H9 (cell line): ENCODE results near the gene OLIG2. TPM values are rescaled to one million over a fixed set of nuclear protein-coding genes. Genes with fewer than 3 reads are reported as not detected.

Experiments
- DNase-seq: peaks from one replicate; pipeline ENCODE4 v3.0.0-alpha.2; 2017
- H2AFZ ChIP-seq: one replicate; pipeline ENCODE4 v1.6.1; 2013; ENCODE audit warnings: mild to moderate bottlenecking, low read length, control low read depth, moderate library complexity
- H2AK5ac ChIP-seq: 2 replicates; pipeline ENCODE4 v1.6.1; 2013; ENCODE audit warnings: low read length, control low read depth, mixed read lengths; ENCODE audit not compliant: insufficient read length
- H2BK120ac ChIP-seq: one replicate; pipeline ENCODE4 v1.6.1; 2013; ENCODE audit warnings: low read depth, mild to moderate bottlenecking, low read length, control low read depth, inconsistent platforms; ENCODE audit not compliant: poor library complexity, severe bottlenecking
- H2BK12ac ChIP-seq: 2 replicates; pipeline ENCODE4 v1.6.1; 2013; ENCODE audit warnings: low read length, control low read depth, mixed read lengths, low read depth; ENCODE audit not compliant: insufficient read length
- H2BK15ac ChIP-seq: 2 replicates; pipeline ENCODE4 v1.6.1; 2013; ENCODE audit warnings: low read depth, low read length, control low read depth
- H2BK20ac ChIP-seq: one replicate; pipeline ENCODE4 v1.6.1; 2013; ENCODE audit warnings: low read depth, mild to moderate bottlenecking, low read length, control low read depth, inconsistent platforms; ENCODE audit not compliant: poor library complexity, severe bottlenecking
- H2BK5ac ChIP-seq: 2 replicates; pipeline ENCODE4 v1.6.1; 2013; ENCODE audit warnings: low read length, control low read depth, mixed read lengths; ENCODE audit not compliant: insufficient read length
- H3K14ac ChIP-seq: 2 replicates; pipeline ENCODE4 v1.6.1; 2013; ENCODE audit warnings: low read length, control low read depth; ENCODE audit not compliant: insufficient read depth
- H3K18ac ChIP-seq: 2 replicates; pipeline ENCODE4 v1.6.1; 2013; ENCODE audit warnings: low read depth, mild to moderate bottlenecking, mixed read lengths, low read length, control low read depth; ENCODE audit not compliant: insufficient read length
- H3K23ac ChIP-seq: 2 replicates; pipeline ENCODE4 v1.6.1; 2013; ENCODE audit warnings: low read length, control low read depth, mixed read lengths, low read depth; ENCODE audit not compliant: insufficient read length
- H3K23me2 ChIP-seq: 2 replicates; pipeline ENCODE4 v1.6.1; 2013; ENCODE audit warnings: low read depth, mild to moderate bottlenecking, mixed read lengths, low read length, control low read depth; ENCODE audit not compliant: insufficient read length, poor library complexity, severe bottlenecking
- H3K27ac ChIP-seq: 2 replicates; pipeline ENCODE4 v1.5.1; 2013; ENCODE audit warnings: low read length, control low read depth, mixed read lengths, low read depth; ENCODE audit not compliant: insufficient read length
- H3K27me3 ChIP-seq: 2 replicates; pipeline ENCODE4 v1.6.1; 2013; ENCODE audit warnings: low read length, control low read depth, inconsistent platforms; ENCODE audit not compliant: insufficient read depth
- H3K4ac ChIP-seq: 2 replicates; pipeline ENCODE4 v1.6.1; 2013; ENCODE audit warnings: low read depth, mild to moderate bottlenecking, control low read depth, inconsistent platforms, low read length, moderate library complexity
- H3K4me1 ChIP-seq: 2 replicates; pipeline ENCODE4 v1.6.1; 2013; ENCODE audit warnings: low read length, control low read depth, inconsistent platforms; ENCODE audit not compliant: insufficient read depth
- H3K4me2 ChIP-seq: 2 replicates; pipeline ENCODE4 v1.6.1; 2013; ENCODE audit warnings: low read length, control low read depth, mixed read lengths; ENCODE audit not compliant: insufficient read length, insufficient read depth
- H3K56ac ChIP-seq: 2 replicates; pipeline ENCODE4 v1.6.1; 2013; ENCODE audit warnings: low read depth, mild to moderate bottlenecking, mixed read lengths, low read length, control low read depth; ENCODE audit not compliant: insufficient read length
- H3K79me1 ChIP-seq: 2 replicates; pipeline ENCODE4 v1.6.1; 2013; ENCODE audit warnings: low read depth, mild to moderate bottlenecking, moderate library complexity, low read length, control low read depth, inconsistent platforms; ENCODE audit not compliant: insufficient read depth, poor library complexity, severe bottlenecking
- H3K79me2 ChIP-seq: 2 replicates; pipeline ENCODE4 v1.6.1; 2013; ENCODE audit warnings: low read length, control low read depth, inconsistent platforms; ENCODE audit not compliant: insufficient read depth
- H3K9ac ChIP-seq: 2 replicates; pipeline ENCODE4 v1.6.1; 2013; ENCODE audit warnings: low read length, control low read depth, mixed read lengths; ENCODE audit not compliant: insufficient read length; ENCODE audit errors: extremely low read depth
- H3K9me3 ChIP-seq: one replicate; pipeline ENCODE4 v1.6.1; 2013; ENCODE audit warnings: low read depth, low read length, inconsistent platforms; ENCODE audit not compliant: control insufficient read depth
- H3T11ph ChIP-seq: one replicate; pipeline ENCODE4 v1.6.1; 2013; ENCODE audit warnings: mild to moderate bottlenecking, low read length, control low read depth, inconsistent platforms
- H4K20me1 ChIP-seq: one replicate; pipeline ENCODE4 v1.6.1; 2013; ENCODE audit not compliant: control insufficient read depth, insufficient read length, insufficient read depth
- H4K5ac ChIP-seq: 2 replicates; pipeline ENCODE4 v1.6.1; 2013; ENCODE audit warnings: low read depth, mild to moderate bottlenecking, mixed read lengths, low read length, control low read depth; ENCODE audit not compliant: insufficient read length
- H4K8ac ChIP-seq: replicated peaks from 2 replicates; pipeline ENCODE4 v1.6.1; 2013; ENCODE audit warnings: low read length, control low read depth, mixed read lengths, low read depth; ENCODE audit not compliant: insufficient read length
- H4K91ac ChIP-seq: 2 replicates; pipeline ENCODE4 v1.6.1; 2013; ENCODE audit warnings: low read depth, mild to moderate bottlenecking, moderate library complexity, mixed read lengths, low read length, control low read depth; ENCODE audit not compliant: insufficient read length
- H3K27ac Mint-ChIP-seq, 3 experiments: 2 replicates in 2 of 3; 3 replicates in 1 of 3; pipeline ENCODE4 v1.8.0; 2020 to 2021; ENCODE audit warnings: mixed read lengths in 3 of 3, mild to moderate bottlenecking in 1 of 3, moderate library complexity in 1 of 3
- H3K27me3 Mint-ChIP-seq: 2 replicates; pipeline ENCODE4 v1.8.0; 2021; ENCODE audit warnings: low read depth, mild to moderate bottlenecking, moderate library complexity, mixed read lengths
- H3K36me3 Mint-ChIP-seq, 3 experiments: 2 replicates in 2 of 3; 3 replicates in 1 of 3; pipeline ENCODE4 v1.8.0; 2020 to 2021; ENCODE audit warnings: low read depth in 3 of 3, mixed read lengths in 3 of 3; ENCODE audit not compliant: insufficient read depth in 1 of 3
- H3K4me1 Mint-ChIP-seq, 2 experiments: 2 replicates each; pipeline ENCODE4 v1.8.0; 2020; ENCODE audit warnings: mixed read lengths in 2 of 2
- H3K4me3 Mint-ChIP-seq, 2 experiments: 2 replicates in 1 of 2; 3 replicates in 1 of 2; pipeline ENCODE4 v1.8.0; 2020 to 2021; ENCODE audit warnings: mild to moderate bottlenecking in 2 of 2, mixed read lengths in 2 of 2, moderate library complexity in 1 of 2
- H3K9me3 Mint-ChIP-seq, 2 experiments: 2 replicates in 1 of 2; 3 replicates in 1 of 2; pipeline ENCODE4 v1.8.0; 2020; ENCODE audit warnings: mild to moderate bottlenecking in 2 of 2, mixed read lengths in 2 of 2, moderate library complexity in 1 of 2
- WGBS: extraction: QIAGEN DNeasy Blood & Tissue Kit; methylation state at CpG from one replicate; pipeline ENCODE4 v1.1.7; 2013; ENCODE audit warnings: missing lambda C conversion rate, low lambda C conversion rate, mixed read lengths; ENCODE audit not compliant: insufficient read length; ENCODE audit errors: extremely low coverage; 5-methylcytosine and 5-hydroxymethylcytosine counted together
- total RNA-seq: library from RNA; stranded (reverse); gene quantifications from 2 replicates; pipeline ENCODE4 v1.2.1, GENCODE V29; 2021
- TF ChIP-seq, protein P1 (sequence below): fragments of 200-600 bp; sonication (generic); conservative IDR thresholded peaks from 3 replicates; pipeline ENCODE4 v1.8.0; 2021; ENCODE audit warnings: antibody characterized with exemption, mild to moderate bottlenecking

OLIG2 gene
- total RNA-seq, 1 experiment from 2014 or later = 1.4 TPM

DNA sequence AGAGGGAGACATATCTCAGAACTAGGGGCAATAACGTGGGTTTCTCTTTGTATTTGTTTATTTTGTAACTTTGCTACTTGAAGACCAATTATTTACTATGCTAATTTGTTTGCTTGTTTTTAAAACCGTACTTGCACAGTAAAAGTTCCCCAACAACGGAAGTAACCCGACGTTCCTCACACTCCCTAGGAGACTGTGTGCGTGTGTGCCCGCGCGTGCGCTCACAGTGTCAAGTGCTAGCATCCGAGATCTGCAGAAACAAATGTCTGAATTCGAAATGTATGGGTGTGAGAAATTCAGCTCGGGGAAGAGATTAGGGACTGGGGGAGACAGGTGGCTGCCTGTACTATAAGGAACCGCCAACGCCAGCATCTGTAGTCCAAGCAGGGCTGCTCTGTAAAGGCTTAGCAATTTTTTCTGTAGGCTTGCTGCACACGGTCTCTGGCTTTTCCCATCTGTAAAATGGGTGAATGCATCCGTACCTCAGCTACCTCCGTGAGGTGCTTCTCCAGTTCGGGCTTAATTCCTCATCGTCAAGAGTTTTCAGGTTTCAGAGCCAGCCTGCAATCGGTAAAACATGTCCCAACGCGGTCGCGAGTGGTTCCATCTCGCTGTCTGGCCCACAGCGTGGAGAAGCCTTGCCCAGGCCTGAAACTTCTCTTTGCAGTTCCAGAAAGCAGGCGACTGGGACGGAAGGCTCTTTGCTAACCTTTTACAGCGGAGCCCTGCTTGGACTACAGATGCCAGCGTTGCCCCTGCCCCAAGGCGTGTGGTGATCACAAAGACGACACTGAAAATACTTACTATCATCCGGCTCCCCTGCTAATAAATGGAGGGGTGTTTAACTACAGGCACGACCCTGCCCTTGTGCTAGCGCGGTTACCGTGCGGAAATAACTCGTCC, 1.3 kb upstream of the OLIG2 start:
- Mint-ChIP-seq H3K4me3 (peak overlapping the region; percentile 72 to 86), H3K36me3 (no peaks in the 10 kb centered on the region; a peak in 1 of 7 replicates), H3K9me3 (peaks cover 0 to 1% of the 10 kb centered on the region in 2 experiments; a peak in 2 of 5 replicates), H3K4me1 (peaks cover 25 to 56% of the 10 kb centered on the region in 2 experiments), H3K27ac (no peak overlapping the region; a peak in 1 of 7 replicates), H3K27me3 (peaks cover 97% of the 10 kb centered on the region)
- peaks cover 20% of the 10 kb centered on the region for H3K23me2 ChIP-seq
- no peak overlapping the region for H4K5ac ChIP-seq
- no peak overlapping the region for H2BK20ac ChIP-seq
- H3K79me2 ChIP-seq = no peaks in the 10 kb centered on the region
- no peak overlapping the region for H3K18ac ChIP-seq
- no peak overlapping the region for H4K8ac ChIP-seq
- H3K27ac ChIP-seq = no peak overlapping the region
- H3K4ac ChIP-seq = no peak overlapping the region
- no peak overlapping the region for H2BK5ac ChIP-seq
- H2BK12ac ChIP-seq = no peak overlapping the region
- no peaks in the 10 kb centered on the region for H3K9me3 ChIP-seq
- H3K4me2 ChIP-seq = peak overlapping the region; percentile 65
- H2BK120ac ChIP-seq = no peak overlapping the region
- H3K9ac ChIP-seq = no peak overlapping the region
- H3K79me1 ChIP-seq = no peaks in the 10 kb centered on the region
- H3K4me1 ChIP-seq = no peaks in the 10 kb centered on the region; the same call in 1 of the 2 replicates
- H2AFZ ChIP-seq = no peak overlapping the region
- no peak overlapping the region for H3K56ac ChIP-seq
- TF ChIP-seq, protein P1, sequence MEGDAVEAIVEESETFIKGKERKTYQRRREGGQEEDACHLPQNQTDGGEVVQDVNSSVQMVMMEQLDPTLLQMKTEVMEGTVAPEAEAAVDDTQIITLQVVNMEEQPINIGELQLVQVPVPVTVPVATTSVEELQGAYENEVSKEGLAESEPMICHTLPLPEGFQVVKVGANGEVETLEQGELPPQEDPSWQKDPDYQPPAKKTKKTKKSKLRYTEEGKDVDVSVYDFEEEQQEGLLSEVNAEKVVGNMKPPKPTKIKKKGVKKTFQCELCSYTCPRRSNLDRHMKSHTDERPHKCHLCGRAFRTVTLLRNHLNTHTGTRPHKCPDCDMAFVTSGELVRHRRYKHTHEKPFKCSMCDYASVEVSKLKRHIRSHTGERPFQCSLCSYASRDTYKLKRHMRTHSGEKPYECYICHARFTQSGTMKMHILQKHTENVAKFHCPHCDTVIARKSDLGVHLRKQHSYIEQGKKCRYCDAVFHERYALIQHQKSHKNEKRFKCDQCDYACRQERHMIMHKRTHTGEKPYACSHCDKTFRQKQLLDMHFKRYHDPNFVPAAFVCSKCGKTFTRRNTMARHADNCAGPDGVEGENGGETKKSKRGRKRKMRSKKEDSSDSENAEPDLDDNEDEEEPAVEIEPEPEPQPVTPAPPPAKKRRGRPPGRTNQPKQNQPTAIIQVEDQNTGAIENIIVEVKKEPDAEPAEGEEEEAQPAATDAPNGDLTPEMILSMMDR = no peak
- peak; percentile 41 for DNase-seq
- H4K20me1 ChIP-seq = no peaks in the 10 kb centered on the region
- WGBS = no CpG with 5 or more reads among the region's 40 CpGs
- H2BK15ac ChIP-seq = no peak overlapping the region
- H3K23ac ChIP-seq = no peak overlapping the region
- no peak overlapping the region for H4K91ac ChIP-seq
- H2AK5ac ChIP-seq = no peak overlapping the region
- no peak overlapping the region for H3K14ac ChIP-seq
- peaks cover 89% of the 10 kb centered on the region for H3K27me3 ChIP-seq
- H3T11ph ChIP-seq = no peak overlapping the region
